ENCODE measurements around the gene CFHR4. TPM values are rescaled to one million over a fixed set of nuclear protein-coding genes. Genes with fewer than 3 reads are reported as not detected.

The CFHR4 gene
- total and polyA plus RNA-seq, 2 donors (not counting 1 experiment from before 2014, with no cell fraction given), result not detected

GRCh38 chr1:196951711-196952394 is 64.0 kb downstream of the CFHR4 start:
- H3K4me1 ChIP-seq (ENCODE audit: control insufficient read depth in 2 of 2, insufficient read depth in 2 of 2, low read length in 2 of 2), result no peaks in the 10 kb centered on the region
- no peak for ATAC-seq (ENCODE audit: low read depth)
- H3K27me3 Mint-ChIP-seq, result no peaks in the 10 kb centered on the region
- H4K20me1 ChIP-seq (ENCODE audit: control insufficient read depth, insufficient read depth, low read length, poor library complexity, severe bottlenecking), result no peaks in the 10 kb centered on the region
- no peaks in the 10 kb centered on the region for H3K27me3 ChIP-seq (replicated peaks in 1 of 4; ENCODE audit: control extremely low read depth in 1 of 4, control insufficient read depth in 3 of 4, insufficient read depth in 4 of 4, low read length in 3 of 4)
- no peak overlapping the region for H3K4me3 ChIP-seq (ENCODE audit: control extremely low read depth in 1 of 5, extremely low read depth in 1 of 5, insufficient read depth in 1 of 5, low read depth in 2 of 5, low read length in 4 of 5)
- no peak for DNase-seq
- H3K4me3 Mint-ChIP-seq, result no peak overlapping the region
- ChIA-PET POLR2A (no interaction called here), CTCF (no interaction called here)
- H3K9me3 Mint-ChIP-seq (ENCODE audit: insufficient read depth), result peaks cover 2% of the 10 kb centered on the region
- H3K36me3 ChIP-seq (replicated peaks in 1 of 2; ENCODE audit: control extremely low read depth in 1 of 2, control insufficient read depth in 1 of 2, extremely low read depth in 1 of 2, insufficient read depth in 2 of 2, low read length in 1 of 2), result no peaks in the 10 kb centered on the region
- no peak for TF ChIP-seq EZH2 (IDR thresholded peaks at IDR 0.05; ENCODE audit: borderline replicate concordance, insufficient read depth, low read depth, low read length, poor library complexity, severe bottlenecking)
- TF ChIP-seq, protein P1, sequence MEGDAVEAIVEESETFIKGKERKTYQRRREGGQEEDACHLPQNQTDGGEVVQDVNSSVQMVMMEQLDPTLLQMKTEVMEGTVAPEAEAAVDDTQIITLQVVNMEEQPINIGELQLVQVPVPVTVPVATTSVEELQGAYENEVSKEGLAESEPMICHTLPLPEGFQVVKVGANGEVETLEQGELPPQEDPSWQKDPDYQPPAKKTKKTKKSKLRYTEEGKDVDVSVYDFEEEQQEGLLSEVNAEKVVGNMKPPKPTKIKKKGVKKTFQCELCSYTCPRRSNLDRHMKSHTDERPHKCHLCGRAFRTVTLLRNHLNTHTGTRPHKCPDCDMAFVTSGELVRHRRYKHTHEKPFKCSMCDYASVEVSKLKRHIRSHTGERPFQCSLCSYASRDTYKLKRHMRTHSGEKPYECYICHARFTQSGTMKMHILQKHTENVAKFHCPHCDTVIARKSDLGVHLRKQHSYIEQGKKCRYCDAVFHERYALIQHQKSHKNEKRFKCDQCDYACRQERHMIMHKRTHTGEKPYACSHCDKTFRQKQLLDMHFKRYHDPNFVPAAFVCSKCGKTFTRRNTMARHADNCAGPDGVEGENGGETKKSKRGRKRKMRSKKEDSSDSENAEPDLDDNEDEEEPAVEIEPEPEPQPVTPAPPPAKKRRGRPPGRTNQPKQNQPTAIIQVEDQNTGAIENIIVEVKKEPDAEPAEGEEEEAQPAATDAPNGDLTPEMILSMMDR (IDR thresholded peaks at IDR 0.05), result no peak
- H2AFZ ChIP-seq (ENCODE audit: insufficient read depth, low read depth, low read length, poor library complexity, severe bottlenecking), result no peak overlapping the region
- no peak overlapping the region for H3K9ac ChIP-seq (ENCODE audit: low read length)
- H3K27ac Mint-ChIP-seq, result no peak overlapping the region
- H3K79me2 ChIP-seq (ENCODE audit: control insufficient read depth, insufficient read depth, low read length), result no peaks in the 10 kb centered on the region
- no peaks in the 10 kb centered on the region for H3K4me1 Mint-ChIP-seq
- intact Hi-C loops (cut with micrococcal nuclease), result no loop called here
- peaks cover 0 to 7% (median 0%) of the 10 kb centered on the region in 3 donors for H3K9me3 ChIP-seq (ENCODE audit: control extremely low read depth in 1 of 3, control insufficient read depth in 2 of 3, insufficient read depth in 1 of 3, low read length in 2 of 3)
- H3K4me2 ChIP-seq (replicated peaks; ENCODE audit: low read depth, low read length, poor library complexity, severe bottlenecking), result no peak overlapping the region
- no peak overlapping the region for H3K27ac ChIP-seq (ENCODE audit: low read length in 2 of 2)
- no CpG with 5 or more reads among the region's 2 CpGs for WGBS (ENCODE audit: insufficient coverage)

DNA sequence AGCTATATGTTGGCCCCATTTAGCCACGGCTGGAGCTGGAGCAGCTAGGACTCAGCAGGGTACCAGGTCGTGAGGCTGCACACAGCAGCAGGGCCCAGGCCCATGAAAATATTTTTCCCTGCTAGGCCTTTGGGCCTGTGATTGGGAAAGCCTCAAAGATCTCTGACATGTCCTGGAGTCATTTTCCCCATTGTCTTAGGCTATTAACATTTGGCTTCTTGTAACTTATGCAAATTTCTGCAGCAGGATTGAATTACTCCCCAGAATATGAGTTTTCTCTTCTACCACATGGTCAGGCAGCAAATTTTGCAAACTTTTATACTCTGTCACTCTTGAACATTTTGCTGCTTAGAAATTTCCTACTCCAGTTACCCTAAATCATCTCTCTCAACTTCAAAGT is 66.9 kb downstream of the CFHR4 start:
- no peaks in the 10 kb centered on the region for H3K36me3 ChIP-seq (replicated peaks in 1 of 2; ENCODE audit: control extremely low read depth in 1 of 2, control insufficient read depth in 1 of 2, extremely low read depth in 1 of 2, insufficient read depth in 2 of 2, low read length in 1 of 2)
- no peak for ATAC-seq (ENCODE audit: low read depth)
- H3K27me3 ChIP-seq (replicated peaks in 1 of 4; ENCODE audit: control extremely low read depth in 1 of 4, control insufficient read depth in 3 of 4, insufficient read depth in 4 of 4, low read length in 3 of 4), result no peaks in the 10 kb centered on the region
- H3K4me3 ChIP-seq (ENCODE audit: control extremely low read depth in 1 of 5, extremely low read depth in 1 of 5, insufficient read depth in 1 of 5, low read depth in 2 of 5, low read length in 4 of 5), result no peak overlapping the region
- H3K4me3 Mint-ChIP-seq, result no peak overlapping the region
- H3K4me2 ChIP-seq (replicated peaks; ENCODE audit: low read depth, low read length, poor library complexity, severe bottlenecking), result no peak overlapping the region
- POLR2A ChIA-PET, result no interaction called here
- no peak for TF ChIP-seq EZH2 (IDR thresholded peaks at IDR 0.05; ENCODE audit: borderline replicate concordance, insufficient read depth, low read depth, low read length, poor library complexity, severe bottlenecking)
- TF ChIP-seq, protein P1 (IDR thresholded peaks at IDR 0.05), result no peak
- H3K4me1 ChIP-seq (ENCODE audit: control insufficient read depth in 2 of 2, insufficient read depth in 2 of 2, low read length in 2 of 2), result no peaks in the 10 kb centered on the region
- H3K27ac ChIP-seq (ENCODE audit: low read length in 2 of 2), result no peak overlapping the region
- no peaks in the 10 kb centered on the region for H3K4me1 Mint-ChIP-seq
- no peaks in the 10 kb centered on the region for H3K79me2 ChIP-seq (ENCODE audit: control insufficient read depth, insufficient read depth, low read length)
- H3K9me3 Mint-ChIP-seq (ENCODE audit: insufficient read depth), result peaks cover 2% of the 10 kb centered on the region
- H3K9me3 ChIP-seq (ENCODE audit: control extremely low read depth in 1 of 3, control insufficient read depth in 2 of 3, insufficient read depth in 1 of 3, low read length in 2 of 3), result peaks cover 0 to 7% (median 0%) of the 10 kb centered on the region in 3 donors
- no peak overlapping the region for H3K9ac ChIP-seq (ENCODE audit: low read length)
- no peak overlapping the region for H2AFZ ChIP-seq (ENCODE audit: insufficient read depth, low read depth, low read length, poor library complexity, severe bottlenecking)
- no peak for DNase-seq
- WGBS (ENCODE audit: insufficient coverage), result 88% methylated on average over 2 of the region's 2 CpGs
- H4K20me1 ChIP-seq (ENCODE audit: control insufficient read depth, insufficient read depth, low read length, poor library complexity, severe bottlenecking), result no peaks in the 10 kb centered on the region
- CTCF ChIA-PET, result no interaction called here
- intact Hi-C loops (cut with micrococcal nuclease), result no loop called here
- no peaks in the 10 kb centered on the region for H3K27me3 Mint-ChIP-seq
- no peak overlapping the region for H3K27ac Mint-ChIP-seq
